ENCODE data around the gene MAN2A2.

MAN2A2 gene

DNA sequence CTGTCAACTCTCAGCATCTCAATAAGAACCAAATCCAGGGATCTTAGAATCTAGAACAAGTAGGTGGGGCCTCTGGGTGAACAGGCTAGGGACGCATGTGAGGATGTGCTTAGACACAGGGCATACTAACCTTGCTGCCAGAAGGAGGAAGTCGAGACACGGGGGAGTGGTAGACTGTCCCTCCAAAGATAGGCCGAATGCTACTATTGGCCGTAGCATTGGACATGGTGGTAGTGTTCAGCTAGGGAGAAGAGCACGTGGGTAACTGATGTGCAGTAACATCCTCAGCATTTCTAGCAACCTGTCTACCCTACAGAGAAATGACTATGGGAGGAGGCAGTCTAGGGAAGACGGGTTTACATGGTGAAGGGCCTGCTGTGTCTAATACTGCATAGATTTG lies 67.2 kb downstream of the MAN2A2 start:
- no peak for DNase-seq

DNA sequence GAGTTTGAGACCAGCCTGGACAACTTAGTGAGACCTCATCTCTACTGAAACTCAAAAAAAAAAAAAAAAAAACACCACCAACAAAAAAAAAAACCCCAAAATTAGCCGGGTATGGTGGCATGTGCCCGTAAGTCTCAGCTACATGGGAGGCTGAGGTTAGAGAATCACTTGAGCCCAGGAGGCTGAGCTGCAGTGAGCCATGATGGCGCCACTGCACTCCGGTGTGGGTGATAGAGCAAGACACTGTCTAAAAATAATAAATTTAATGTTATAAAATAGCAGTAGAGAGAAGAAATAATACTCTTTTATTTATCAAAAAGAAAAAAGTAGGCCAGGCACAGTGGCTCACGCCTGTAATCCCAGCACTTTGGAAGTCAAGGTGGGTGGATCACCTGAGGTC lies 69.0 kb downstream of the MAN2A2 start:
- no peak for DNase-seq
